ENCODE results near the gene GABRG3. TPM values are rescaled to one million over a fixed set of nuclear protein-coding genes. Genes with fewer than 3 reads are reported as not detected.

Gene GABRG3
- polyA plus RNA-seq, 4 donors, result 1.7 to 2.4 (median 2.2) TPM

GRCh38 chr15:27589782-27590181 lies 618.8 kb downstream of the GABRG3 start:
- DNase-seq (ENCODE audit: low read depth in 4 of 4, low spot score in 3 of 4), result no peak

Other genes with a start within 250 kb of the GABRG3 start
- gene GABRB3, start 198.1 kb upstream of the GABRG3 start, polyA plus RNA-seq (ENCODE audit: insufficient read length in 4 of 4), result 1 to 10 TPM; 5.9 to 8.1 (median 7.1) TPM
- gene GABRA5, start 104.1 kb upstream of the GABRG3 start, polyA plus RNA-seq (ENCODE audit: insufficient read length in 4 of 4), result under 1 TPM; 0.14 to 0.45 (median 0.36) TPM